GM21786 (cell line): ENCODE results near the gene PSAT1.

Experiments
- ATAC-seq: cut with Tn5 transposase; IDR thresholded peaks from one replicate; pipeline ENCODE4 v1.9.1; 2021; ENCODE audit not compliant: unreplicated experiment

The PSAT1 gene

GRCh38 chr9:78365748-78366697 is 69.1 kb downstream of the PSAT1 start:
- ATAC-seq: no peak

DNA sequence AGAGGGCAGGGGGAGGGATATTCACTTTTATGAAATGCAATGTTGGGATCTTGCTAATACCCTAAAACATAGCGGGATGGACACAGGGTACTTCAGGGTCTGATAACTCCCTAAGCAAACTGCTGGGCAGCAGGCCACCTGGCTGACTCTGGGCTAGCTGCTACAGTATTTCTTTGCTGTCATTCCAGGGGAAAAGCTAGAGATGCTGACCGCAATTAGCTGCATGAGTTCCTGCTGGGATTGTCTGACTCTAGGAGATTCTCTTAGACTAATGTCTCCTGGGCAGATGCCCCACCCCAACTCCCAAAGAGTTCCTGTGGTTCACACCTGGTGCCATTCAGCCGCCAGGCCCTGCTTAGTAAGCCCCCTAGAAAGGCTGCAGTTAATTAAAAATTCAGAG is 69.9 kb downstream of the PSAT1 start:
- no peak for ATAC-seq

GRCh38 chr9:78368236-78368635 is 71.3 kb downstream of the PSAT1 start:
- no peak for ATAC-seq

DNA sequence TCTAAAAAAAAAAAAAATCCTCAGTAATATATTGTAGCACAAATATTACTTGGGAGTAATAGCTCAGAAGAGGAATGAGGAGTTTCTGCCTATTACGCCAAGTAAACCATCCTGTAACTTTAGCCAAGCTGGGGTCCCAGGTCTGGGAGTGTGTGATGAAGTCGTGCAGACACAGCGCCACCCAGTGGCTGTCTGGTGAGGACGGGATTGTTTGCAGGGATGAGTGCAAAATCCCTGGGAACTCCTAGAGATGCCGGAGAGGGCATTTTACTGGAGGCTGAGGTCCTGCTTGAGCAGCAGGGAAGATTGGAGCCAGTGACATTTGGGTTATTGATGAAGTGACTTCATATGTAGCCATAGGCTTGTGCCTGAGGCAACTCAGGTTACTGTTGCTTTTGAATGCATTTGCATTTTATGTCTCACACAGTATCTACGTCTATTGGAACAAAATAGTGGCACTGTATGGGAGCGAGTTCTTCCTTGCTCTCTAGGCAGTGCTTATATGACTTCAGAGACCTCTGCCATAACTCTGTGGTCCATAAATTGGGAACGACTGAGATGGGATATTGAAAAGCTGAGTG is 72.8 kb downstream of the PSAT1 start:
- ATAC-seq: no peak

DNA sequence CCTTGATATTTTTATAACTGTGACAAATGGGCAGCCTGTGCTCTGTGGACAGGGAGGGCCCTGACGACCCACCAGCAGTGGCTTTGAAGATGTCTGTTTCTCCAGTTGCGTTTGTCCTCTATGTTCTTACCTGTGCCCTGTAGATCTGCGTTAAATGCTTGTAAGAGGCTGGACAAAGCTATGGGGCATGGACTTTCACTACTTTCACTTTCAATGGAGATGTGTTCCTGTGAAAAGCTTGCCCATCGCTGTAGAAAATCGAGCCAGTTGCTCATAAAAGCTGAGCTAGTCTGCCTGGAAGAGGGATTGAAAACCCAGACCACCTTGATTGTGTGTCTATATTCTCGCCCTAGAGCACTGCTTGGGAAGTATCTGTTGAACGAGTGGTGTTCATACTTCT is 74.1 kb downstream of the PSAT1 start:
- ATAC-seq: no peak

DNA sequence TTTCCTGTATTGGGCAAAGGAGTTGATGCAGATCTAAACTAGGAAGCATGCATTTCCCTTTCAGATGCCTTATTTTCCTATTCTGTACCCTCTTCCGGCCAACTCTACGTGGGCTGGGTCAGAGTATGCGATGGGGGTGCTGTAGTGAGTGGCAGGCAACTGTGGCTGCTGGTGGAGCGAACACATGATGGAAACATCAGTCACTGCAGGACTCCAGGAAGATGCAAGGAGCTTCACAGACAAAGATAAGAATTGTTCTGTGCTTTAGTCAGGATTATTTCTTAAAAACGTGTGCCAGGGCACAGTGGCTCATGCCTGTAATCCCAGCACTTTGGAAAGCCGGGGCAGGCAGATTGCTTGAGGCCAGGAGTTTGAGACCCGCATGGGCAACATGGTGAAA is 75.1 kb downstream of the PSAT1 start:
- no peak for ATAC-seq
